Smooth muscle cell of the coronary artery (primary cell): ENCODE measurements around the gene TPSD1. TPM values are rescaled to one million over a fixed set of nuclear protein-coding genes. Genes with fewer than 3 reads are reported as not detected.

Experiments
- total RNA-seq: library from RNA; depleted of rRNA; stranded (reverse); fragments of >200 nt; gene quantifications from 2 replicates; pipeline ENCODE4 v1.2.3, GENCODE V29; 2014; ENCODE audit warnings: low replicate concordance

Gene TPSD1
- total RNA-seq: not detected in 2 replicates

DNA sequence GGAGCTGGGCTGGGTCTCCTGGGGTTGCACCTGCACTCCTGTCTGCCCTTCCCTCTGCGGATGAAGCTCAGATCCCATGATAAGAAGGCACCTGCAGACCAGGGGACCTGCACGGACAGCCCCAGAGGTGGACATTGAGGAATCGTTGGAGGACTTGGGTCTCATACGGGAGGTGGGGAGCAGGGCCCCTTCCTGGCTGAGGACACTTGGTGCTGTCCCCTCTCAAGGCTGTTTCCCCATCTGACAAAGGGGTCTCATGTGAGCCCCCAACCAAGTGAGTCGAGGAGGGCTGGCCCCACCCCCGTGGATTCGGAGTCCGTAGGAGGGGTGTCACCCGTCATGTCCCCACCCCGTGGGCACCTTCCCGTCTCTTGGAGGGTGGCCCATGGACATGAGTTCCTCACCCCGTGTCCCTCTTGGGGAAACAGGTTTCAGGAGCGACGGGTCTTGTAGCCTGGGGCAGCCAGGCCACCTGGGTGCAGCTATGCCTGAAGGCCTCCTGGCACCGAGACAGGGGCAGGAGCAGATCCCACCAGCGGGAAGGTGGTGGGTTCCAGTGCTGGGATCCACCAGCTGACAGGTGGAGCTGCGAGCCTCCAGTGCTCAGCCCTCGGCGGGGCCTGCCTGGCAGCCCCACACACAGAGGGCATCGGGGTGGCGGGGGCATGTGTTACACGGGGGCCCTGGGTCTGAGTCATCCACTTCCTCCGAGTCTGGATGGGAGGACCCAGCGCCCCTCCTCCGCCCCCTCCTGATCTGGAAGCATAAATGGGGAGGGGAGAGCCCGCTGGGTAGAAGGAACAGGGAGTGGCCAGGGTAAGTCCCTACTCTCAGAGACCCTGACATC lies at the start of gene TPSD1:
Gene TPSD1, plus strand, starts transcription at position 794 of the 847 bp plus-strand sequence. CDS start 212 bp downstream, outside the sequence.

DNA sequence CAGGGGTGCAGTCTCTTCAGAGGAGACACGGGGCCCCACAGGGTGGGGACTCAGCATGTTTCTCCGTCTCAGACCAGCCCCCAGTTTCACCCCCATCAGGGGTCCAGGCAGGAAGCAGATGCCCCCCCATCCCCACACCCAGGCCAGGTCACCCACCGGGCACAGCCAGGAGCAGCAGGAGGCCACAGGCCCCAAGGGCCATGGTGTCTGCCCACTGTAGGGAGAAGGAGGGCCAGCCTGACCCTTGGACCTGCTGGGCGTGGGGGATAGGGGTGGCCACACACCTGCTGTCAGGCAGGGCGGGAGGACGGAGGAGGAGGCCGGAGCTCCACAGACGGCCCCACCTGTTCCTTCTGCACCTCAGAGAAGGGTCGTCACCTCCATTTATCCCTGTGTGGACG lies 30.8 kb upstream of the TPSD1 start, which contains the start of gene TPSG1:
Gene TPSG1, minus strand, starts transcription at position 218 of the 401 bp plus-strand sequence. Its CDS starts 16 bp downstream, at position 202.

DNA sequence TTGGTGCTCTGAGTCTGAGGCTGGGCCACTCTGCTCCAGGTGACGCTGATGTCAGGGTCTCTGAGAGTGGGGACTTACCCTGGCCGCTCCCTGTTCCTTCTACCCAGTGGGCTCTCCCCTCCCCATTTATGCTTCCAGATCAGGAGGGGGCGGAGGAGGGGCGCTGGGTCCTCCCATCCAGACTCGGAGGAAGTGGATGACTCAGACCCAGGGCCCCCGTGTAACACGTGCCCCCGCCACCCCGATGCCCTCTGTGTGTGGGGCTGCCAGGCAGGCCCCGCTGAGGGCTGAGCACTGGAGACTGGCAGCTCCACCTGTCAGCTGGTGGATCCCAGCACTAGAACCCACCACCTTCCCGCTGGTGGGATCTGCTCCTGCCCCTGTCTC lies 25.8 kb upstream of the TPSD1 start, which contains the start of gene TPSB2:
Gene TPSB2, minus strand, starts transcription at position 101 of the 387 bp plus-strand sequence. CDS start 233 bp downstream, outside the sequence.

DNA sequence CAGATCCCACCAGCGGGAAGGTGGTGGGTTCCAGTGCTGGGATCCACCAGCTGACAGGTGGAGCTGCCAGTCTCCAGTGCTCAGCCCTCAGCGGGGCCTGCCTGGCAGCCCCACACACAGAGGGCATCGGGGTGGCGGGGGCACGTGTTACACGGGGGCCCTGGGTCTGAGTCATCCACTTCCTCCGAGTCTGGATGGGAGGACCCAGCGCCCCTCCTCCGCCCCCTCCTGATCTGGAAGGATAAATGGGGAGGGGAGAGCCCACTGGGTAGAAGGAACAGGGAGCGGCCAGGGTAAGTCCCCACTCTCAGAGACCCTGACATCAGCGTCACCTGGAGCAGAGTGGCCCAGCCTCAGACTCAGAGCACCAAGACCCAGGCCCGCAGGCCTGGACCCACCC lies 15.4 kb upstream of the TPSD1 start, which contains the start of gene TPSAB1:
Gene TPSAB1, plus strand, starts transcription at position 270 of the 400 bp plus-strand sequence. CDS start 234 bp downstream, outside the sequence.

Other genes with a start within 250 kb of the TPSD1 start
- gene SSTR5, start 183.3 kb upstream of the TPSD1 start, total RNA-seq: not detected in 2 replicates
- gene C1QTNF8, start 159.8 kb upstream of the TPSD1 start, total RNA-seq: not detected in 2 replicates
- gene CACNA1H, start 103.0 kb upstream of the TPSD1 start, total RNA-seq: 0.45 and 2.2 TPM in 2 replicates
- gene TPSG1, start 30.8 kb upstream of the TPSD1 start, total RNA-seq: not detected in 2 replicates
- gene TPSB2, start 25.9 kb upstream of the TPSD1 start, total RNA-seq: not detected in 2 replicates
- not detected in 2 replicates for gene TPSAB1, start 15.4 kb upstream of the TPSD1 start, total RNA-seq
- 33.1 and 36.5 TPM in 2 replicates for gene UBE2I, start 53.6 kb downstream of the TPSD1 start, total RNA-seq
- gene BAIAP3, start 77.6 kb downstream of the TPSD1 start, total RNA-seq: 0.60 TPM in 1 of 2 replicates, not detected in the other
- 31.9 and 68.2 TPM in 2 replicates for gene TSR3, start 95.8 kb downstream of the TPSD1 start, total RNA-seq
- 32.8 and 93.4 TPM in 2 replicates for gene GNPTG, start 95.9 kb downstream of the TPSD1 start, total RNA-seq
- gene UNKL, start 158.6 kb downstream of the TPSD1 start, total RNA-seq: 5.3 and 9.7 TPM in 2 replicates
- gene UQCC4, start 164.7 kb downstream of the TPSD1 start, total RNA-seq: 16.8 and 18.8 TPM in 2 replicates
- not detected in 2 replicates for gene PERCC1, start 175.0 kb downstream of the TPSD1 start, total RNA-seq
- gene CCDC154, start 188.5 kb downstream of the TPSD1 start, total RNA-seq: 0.08 and 0.70 TPM in 2 replicates
- gene CLCN7, start 219.0 kb downstream of the TPSD1 start, total RNA-seq: 35.6 and 83.5 TPM in 2 replicates
- gene PTX4, start 232.9 kb downstream of the TPSD1 start, total RNA-seq: not detected in 2 replicates
- gene TELO2, start 237.3 kb downstream of the TPSD1 start, total RNA-seq: 5.1 and 10.0 TPM in 2 replicates